Heart right ventricle (tissue), 16 donors: ENCODE results near the gene LRRC7. TPM values are rescaled to one million over a fixed set of nuclear protein-coding genes. Genes with fewer than 3 reads are reported as not detected.

Experiments
- ATAC-seq, 8 donors: fragments of 200-7000 bp; cut with Tn5 transposase; one replicate each; pipeline ENCODE4 v1.9.1; 2020; ENCODE audit warnings: mild to moderate bottlenecking in 8 of 8, moderate library complexity in 8 of 8, moderate number of reproducible peaks in 1 of 8
- DNase-seq, 2 donors: peaks; one replicate each; pipeline ENCODE4 v3.0.0-alpha.2; 2020
- H3K27ac ChIP-seq, 10 donors: fragments of 200-600 bp; sonication (generic) in 2 of 10; one replicate each; pipeline versions ENCODE4 v1.5.0 to v1.8.0; 2020 to 2022; ENCODE audit warnings: mild to moderate bottlenecking in 3 of 10
- H3K27me3 ChIP-seq, 7 donors: fragments of 200-600 bp; one replicate each; pipeline ENCODE4 v1.8.0; 2021 to 2022; ENCODE audit warnings: mild to moderate bottlenecking in 2 of 7
- H3K36me3 ChIP-seq, 9 donors: fragments of 200-600 bp; sonication (generic) in 1 of 9; one replicate each; pipeline versions ENCODE4 v1.5.0 to v1.8.0; 2020 to 2022; ENCODE audit warnings: mild to moderate bottlenecking in 2 of 9
- H3K4me1 ChIP-seq, 9 donors: fragments of 200-600 bp; sonication (generic) in 1 of 9; one replicate each; pipeline versions ENCODE4 v1.5.0 to v1.8.0; 2020 to 2022; ENCODE audit warnings: mild to moderate bottlenecking in 4 of 9
- H3K4me3 ChIP-seq, 10 donors: fragments of 200-600 bp; sonication (generic) in 2 of 10; one replicate each; pipeline versions ENCODE4 v1.5.0 to v1.8.0; 2020 to 2022; ENCODE audit warnings: mild to moderate bottlenecking in 7 of 10, moderate library complexity in 2 of 10
- H3K9me3 ChIP-seq, 11 donors: fragments of 200-600 bp in 10 of 11; sonication (generic) in 2 of 11; one replicate each; pipeline versions ENCODE4 v1.5.0 to v1.8.0; 2013 to 2022; ENCODE audit warnings: mild to moderate bottlenecking in 2 of 11, control low read depth in 1 of 11, moderate library complexity in 1 of 11
- WGBS, 2 donors: extraction: QIAGEN DNeasy Blood & Tissue Kit; methylation state at CpG; one replicate each; pipeline ENCODE4 v1.1.7; 2013; ENCODE audit warnings: inconsistent platforms in 1 of 2; 5-methylcytosine and 5-hydroxymethylcytosine counted together
- intact Hi-C, 10 donors: fragments of 100-400 bp; cut with DNase I; formaldehyde crosslinking; loops; one replicate each; pipeline versions ENCODE4 v1.11.1 to v1.14.2; 2022
- polyA plus RNA-seq, 2 donors: library from polyadenylated mRNA; stranded (reverse); fragments of 200-250 nt; gene quantifications; one replicate each; pipeline ENCODE4 v1.2.3, GENCODE V29; 2013
- total RNA-seq, 10 donors: library from RNA; stranded (reverse); fragmentation: NEBNext Ultra II Directional in 3 of 10; extraction: Animal tissue kit (Norgen Biotek cat#: 25700) in 3 of 10; gene quantifications; one replicate each; pipeline versions ENCODE4 v1.2.1 to v1.2.4, GENCODE V29; 2021 to 2023
- TF ChIP-seq, protein P1 (sequence below), 9 donors: fragments of 200-600 bp; sonication (generic) in 2 of 9; IDR thresholded peaks; one replicate each; pipeline versions ENCODE4 v1.5.0 to v1.8.0; 2021 to 2022; ENCODE audit warnings: antibody characterized with exemption in 9 of 9, mild to moderate bottlenecking in 5 of 9, moderate library complexity in 1 of 9
- donor health status: Arrhythmogenic right ventricular cardiomyopathy.
- donor health status: ischemic (EF 13 %, LVEDD 7.1; RV severe dilation, severe dysfunction).
- donor health status: healthy with polysubstance abuse.
- donor health status: DM: no; HTN: yes; CAD: no.
- donor health status: DM: no; HTN: no; CAD: no.
- donor health status: ischemic (EF 25% LVEDD 6.9; RV normal size, moderate dysfunction).
- donor health status: ischemic (EF 25% LVEDD 5.7; RV mildly dilated, moderate dysfunction).
- donor health status: healthy.
- donor health status: DM: yes; HTN: yes; CAD: no.
- donor health status: Ischemic cardiomyopathy.
- donor health status: ischemic (EF 35%, LVEDD 5.7; RV mildly dilated, moderate dysfunction).
- donor health status: nonischemic (EF 11% LVEDD 7.7; RV severe dilation, severe dysfunction).
- donor health status: DM: yes; HTN: yes; CAD: no.
- donor health status: PGD.
- donor health status: ischemic (EF 29% LVEDD 5.4; RV normal size, mild dysfunction).
- donor health status: nonischemic (EF 23%, LVEDD 6.1; RV moderate dilation, normal function).

LRRC7 gene
- total and polyA plus RNA-seq, 12 donors, result 0.03 to 2.1 (median 0.59) TPM

DNA sequence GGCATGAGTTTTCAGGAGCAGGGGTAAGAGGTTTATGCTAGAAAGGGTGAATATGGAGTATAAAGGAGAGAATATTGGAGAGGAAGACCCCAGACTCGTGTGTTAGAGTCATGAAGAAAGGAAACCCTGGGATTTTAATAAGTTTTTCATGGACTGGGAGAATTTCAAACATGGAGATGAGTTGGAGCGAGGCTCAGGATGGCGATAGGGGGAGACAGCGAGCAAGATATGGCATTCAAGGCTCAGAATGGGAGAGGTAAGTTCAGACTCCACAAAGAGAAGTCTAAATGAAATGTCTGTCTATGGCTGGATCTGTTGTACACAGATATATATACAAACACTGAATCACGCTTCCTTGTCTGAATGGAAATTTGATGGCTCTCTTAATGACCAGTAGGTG lies 545.1 kb downstream of the LRRC7 start:
- H3K27me3 ChIP-seq, result peaks cover 0 to 5% (median 0%) of the 10 kb centered on the region in 7 donors
- TF ChIP-seq, protein P1, sequence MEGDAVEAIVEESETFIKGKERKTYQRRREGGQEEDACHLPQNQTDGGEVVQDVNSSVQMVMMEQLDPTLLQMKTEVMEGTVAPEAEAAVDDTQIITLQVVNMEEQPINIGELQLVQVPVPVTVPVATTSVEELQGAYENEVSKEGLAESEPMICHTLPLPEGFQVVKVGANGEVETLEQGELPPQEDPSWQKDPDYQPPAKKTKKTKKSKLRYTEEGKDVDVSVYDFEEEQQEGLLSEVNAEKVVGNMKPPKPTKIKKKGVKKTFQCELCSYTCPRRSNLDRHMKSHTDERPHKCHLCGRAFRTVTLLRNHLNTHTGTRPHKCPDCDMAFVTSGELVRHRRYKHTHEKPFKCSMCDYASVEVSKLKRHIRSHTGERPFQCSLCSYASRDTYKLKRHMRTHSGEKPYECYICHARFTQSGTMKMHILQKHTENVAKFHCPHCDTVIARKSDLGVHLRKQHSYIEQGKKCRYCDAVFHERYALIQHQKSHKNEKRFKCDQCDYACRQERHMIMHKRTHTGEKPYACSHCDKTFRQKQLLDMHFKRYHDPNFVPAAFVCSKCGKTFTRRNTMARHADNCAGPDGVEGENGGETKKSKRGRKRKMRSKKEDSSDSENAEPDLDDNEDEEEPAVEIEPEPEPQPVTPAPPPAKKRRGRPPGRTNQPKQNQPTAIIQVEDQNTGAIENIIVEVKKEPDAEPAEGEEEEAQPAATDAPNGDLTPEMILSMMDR (IDR thresholded peaks at IDR 0.05), result no peak
- no peak for ATAC-seq
- 73 to 81% methylated on average over 5 of the region's 5 CpGs for WGBS, 2 donors
- no peaks in the 10 kb centered on the region for H3K4me1 ChIP-seq
- DNase-seq, result no peak
- H3K9me3 ChIP-seq, result no peaks in the 10 kb centered on the region
- no peak overlapping the region for H3K4me3 ChIP-seq
- intact Hi-C loops, result no loop called here
- no peaks in the 10 kb centered on the region for H3K36me3 ChIP-seq
- no peak overlapping the region for H3K27ac ChIP-seq

DNA sequence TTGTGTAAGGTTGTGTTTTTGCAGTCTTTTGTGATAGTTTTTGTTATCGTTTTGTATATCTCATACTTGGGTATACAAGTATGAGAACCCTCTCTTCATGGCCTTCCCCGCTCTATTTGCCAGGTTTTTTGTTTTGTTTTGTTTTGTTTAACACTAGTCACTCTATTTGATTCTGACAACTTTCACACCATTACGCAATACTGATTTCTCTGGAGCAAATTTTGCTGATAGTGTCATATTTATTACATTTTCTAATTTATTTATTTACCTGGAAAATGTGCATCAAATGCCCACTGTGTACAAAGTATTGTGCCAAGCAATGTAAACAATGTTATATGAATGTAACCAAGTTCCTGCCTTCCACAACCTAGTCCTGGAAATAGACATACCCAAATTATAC lies 547.6 kb downstream of the LRRC7 start:
- WGBS, 2 donors, result 88 to 92% methylated on average over 3 of the region's 3 CpGs
- TF ChIP-seq, protein P1 (IDR thresholded peaks at IDR 0.05), result no peak
- Histone ChIP-seq H3K36me3 (no peaks in the 10 kb centered on the region), H3K4me3 (no peak overlapping the region), H3K9me3 (no peaks in the 10 kb centered on the region), H3K4me1 (no peaks in the 10 kb centered on the region), H3K27ac (no peak overlapping the region), H3K27me3 (peaks cover 0 to under 1% (median 0%) of the 10 kb centered on the region in 7 donors)
- no peak for ATAC-seq
- intact Hi-C loops, result no loop called here
- no peak for DNase-seq

- Histone ChIP-seq H3K9me3 (no peaks in the 10 kb centered on the region), H3K4me3 (no peak overlapping the region), H3K27ac (no peak overlapping the region), H3K4me1 (no peaks in the 10 kb centered on the region), H3K27me3 (no peaks in the 10 kb centered on the region), H3K36me3 (no peaks in the 10 kb centered on the region)
- DNase-seq (no peak), ATAC-seq (no peak)
- TF ChIP-seq, protein P1 (IDR thresholded peaks at IDR 0.05), result no peak
- intact Hi-C loops, result no loop called here
Observed at GRCh38 chr1:70117046-70117445, 549.3 kb downstream of the LRRC7 start.

DNA sequence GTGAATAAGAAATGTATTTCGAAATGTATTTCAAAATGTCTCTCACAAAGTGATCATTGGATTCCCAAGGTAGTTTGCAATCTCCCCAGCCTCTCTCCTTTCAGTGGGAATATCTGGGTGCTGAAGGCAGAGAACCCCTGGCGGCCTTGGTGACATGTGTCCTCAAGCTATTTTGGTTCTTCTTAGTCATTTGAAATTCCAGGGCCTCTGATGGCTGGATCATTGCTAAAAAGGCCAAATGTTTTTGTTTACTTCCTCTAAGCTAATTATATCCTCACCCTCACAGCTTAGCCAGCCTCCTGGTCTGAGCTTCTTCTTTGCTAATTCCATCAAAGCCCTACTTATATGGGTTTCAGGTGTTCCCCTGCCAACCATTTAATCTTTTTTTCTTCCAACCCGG lies 566.4 kb downstream of the LRRC7 start:
- Histone ChIP-seq H3K4me1 (peaks cover 0 to 10% (median 3%) of the 10 kb centered on the region in 9 donors), H3K9me3 (no peaks in the 10 kb centered on the region), H3K36me3 (no peaks in the 10 kb centered on the region), H3K27me3 (no peaks in the 10 kb centered on the region), H3K27ac (peak overlapping the region in 4 of 10 donors; percentile 3 to 42 (median 12)), H3K4me3 (no peak overlapping the region)
- intact Hi-C loops, result loop anchor here in 7 of 10 donors (5.0 to 10.0 kb wide), 4 partner anchors 351 to 378 kb away; no protein-coding TSS in a partner anchor
- ATAC-seq (peak in 7 of 8 donors; percentile 67 to 92 (median 76)), DNase-seq (peak in 1 of 2 donors; percentile 14)
- TF ChIP-seq, protein P1 (IDR thresholded peaks at IDR 0.05), result no peak
- 66 to 68% methylated on average over 3 of the region's 3 CpGs for WGBS, 2 donors
